NCI-H446 (cell line): ENCODE data around the gene ST8SIA1.
"Not testable (repeated sequence)": the region's sequence is repeated elsewhere in the genome, so short reads cannot be mapped to it uniquely, and the experiment has no call there.

ENCODE experiments used
- DNase-seq, 2 experiments: peaks; one replicate each; lab custom pipeline; 2025; lab: John Stamatoyannopoulos, UW

ST8SIA1 gene

GRCh38 chr12:22169376-22169775 lies 165.1 kb downstream of the ST8SIA1 start:
- DNase-seq: no peak

DNA sequence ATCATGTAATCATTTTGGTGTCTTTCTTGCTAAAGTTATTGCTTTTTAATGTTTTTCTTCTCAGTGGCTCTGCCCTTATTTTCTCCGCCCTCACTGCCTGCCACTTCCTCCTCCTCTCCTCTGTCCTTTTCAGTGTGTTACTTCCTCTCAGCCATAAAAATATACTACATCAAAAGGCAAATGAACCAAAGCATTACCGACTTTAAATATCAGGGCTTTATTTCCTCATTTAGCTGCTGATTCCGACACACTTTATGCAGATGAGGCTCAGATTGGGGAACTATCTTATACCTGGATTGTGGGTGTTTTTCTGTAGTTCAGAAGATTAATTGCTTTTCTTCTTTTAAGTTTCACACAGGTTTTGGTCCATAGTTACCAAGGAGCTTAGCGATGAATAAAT lies 170.4 kb downstream of the ST8SIA1 start:
- DNase-seq: no peak

- DNase-seq: no peak
Measured at GRCh38 chr12:22163594-22163993, 170.9 kb downstream of the ST8SIA1 start.

DNA sequence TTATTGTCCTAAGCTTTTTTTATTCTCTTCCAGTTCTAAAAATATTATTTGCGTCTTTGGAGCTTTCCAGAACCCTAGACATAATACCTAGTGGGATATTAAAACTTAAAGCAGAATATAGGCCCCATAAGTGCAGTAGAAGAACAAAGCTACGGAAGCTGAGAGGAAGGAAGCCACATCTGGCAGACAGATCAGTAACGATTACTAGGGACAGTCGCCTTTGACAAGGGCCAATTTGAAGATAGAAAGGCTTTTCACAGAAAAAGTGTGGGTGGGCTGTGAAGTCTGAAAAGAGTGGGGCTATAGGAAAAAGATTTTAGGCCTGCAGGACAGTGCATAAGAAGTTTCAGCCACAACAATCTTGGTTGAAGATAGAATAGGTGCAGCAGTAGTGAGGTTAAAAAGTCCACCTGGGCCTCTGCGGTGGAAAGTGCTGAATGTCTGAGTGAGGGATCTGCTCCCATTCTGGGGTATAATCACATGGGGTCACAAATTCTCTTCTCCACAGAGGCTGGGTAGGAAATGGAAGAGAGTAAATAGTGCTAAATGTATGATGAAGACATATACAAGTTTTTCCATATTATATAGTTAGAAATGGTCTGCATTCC lies 174.0 kb downstream of the ST8SIA1 start:
- no peak for DNase-seq

- DNase-seq: not testable (repeated sequence)
Measured at GRCh38 chr12:22149286-22149685, 185.2 kb downstream of the ST8SIA1 start.

GRCh38 chr12:22146686-22147085 lies 187.8 kb downstream of the ST8SIA1 start:
- not testable (repeated sequence) for DNase-seq
